Retinal pigment epithelial cell (primary cell): ENCODE results near the gene SLC15A1.

Experiments
- DNase-seq: peaks from one replicate; pipeline ENCODE4 v3.0.0-alpha.2; 2010; ENCODE audit warnings: low read depth
- H3K4me3 ChIP-seq: 2 replicates; pipeline ENCODE4 v1.5.1; 2011; ENCODE audit warnings: mild to moderate bottlenecking, low read length, control low read depth, moderate library complexity
- TF ChIP-seq, protein P1 (sequence below): conservative IDR thresholded peaks from 2 replicates; pipeline ENCODE4 v1.5.1; 2011; ENCODE audit warnings: low read depth, low read length, control low read depth, inconsistent platforms

SLC15A1 gene

DNA sequence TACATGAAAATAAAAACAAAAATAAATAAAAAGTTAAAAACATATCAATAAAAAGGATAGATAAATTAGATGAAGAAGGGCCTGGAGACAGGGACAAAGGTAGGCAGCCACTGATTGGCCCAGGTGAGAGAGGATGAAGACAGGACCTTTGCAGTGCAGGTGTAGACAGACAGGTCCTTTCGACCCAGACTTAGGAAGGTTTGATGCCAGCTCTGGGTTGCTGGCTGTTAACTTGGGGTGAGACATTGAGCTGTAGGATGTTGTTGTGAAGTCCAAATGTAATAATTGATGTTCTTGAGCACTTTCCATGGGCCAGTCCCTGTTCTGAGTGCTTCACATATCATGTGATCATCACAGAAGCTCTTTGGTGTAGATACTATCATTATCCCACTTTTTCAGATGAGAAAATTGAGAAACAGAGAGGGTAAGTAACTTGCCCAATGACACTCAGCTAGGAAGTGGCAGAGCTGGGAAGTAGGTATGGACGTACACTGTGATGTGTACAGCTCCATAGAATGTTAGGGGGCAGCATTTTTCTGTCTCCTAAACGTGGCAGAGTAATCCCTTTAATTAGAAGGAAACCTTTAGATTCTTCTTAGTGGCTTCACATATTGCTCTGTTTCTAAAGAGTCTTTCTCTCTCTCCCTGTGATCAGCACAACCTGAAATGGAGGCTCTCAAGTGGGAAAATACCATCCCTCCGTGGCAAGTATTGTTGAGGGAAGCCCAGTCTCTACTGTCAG is 99.6 kb downstream of the SLC15A1 start:
- H3K4me3 ChIP-seq = no peak overlapping the region
- TF ChIP-seq, protein P1, sequence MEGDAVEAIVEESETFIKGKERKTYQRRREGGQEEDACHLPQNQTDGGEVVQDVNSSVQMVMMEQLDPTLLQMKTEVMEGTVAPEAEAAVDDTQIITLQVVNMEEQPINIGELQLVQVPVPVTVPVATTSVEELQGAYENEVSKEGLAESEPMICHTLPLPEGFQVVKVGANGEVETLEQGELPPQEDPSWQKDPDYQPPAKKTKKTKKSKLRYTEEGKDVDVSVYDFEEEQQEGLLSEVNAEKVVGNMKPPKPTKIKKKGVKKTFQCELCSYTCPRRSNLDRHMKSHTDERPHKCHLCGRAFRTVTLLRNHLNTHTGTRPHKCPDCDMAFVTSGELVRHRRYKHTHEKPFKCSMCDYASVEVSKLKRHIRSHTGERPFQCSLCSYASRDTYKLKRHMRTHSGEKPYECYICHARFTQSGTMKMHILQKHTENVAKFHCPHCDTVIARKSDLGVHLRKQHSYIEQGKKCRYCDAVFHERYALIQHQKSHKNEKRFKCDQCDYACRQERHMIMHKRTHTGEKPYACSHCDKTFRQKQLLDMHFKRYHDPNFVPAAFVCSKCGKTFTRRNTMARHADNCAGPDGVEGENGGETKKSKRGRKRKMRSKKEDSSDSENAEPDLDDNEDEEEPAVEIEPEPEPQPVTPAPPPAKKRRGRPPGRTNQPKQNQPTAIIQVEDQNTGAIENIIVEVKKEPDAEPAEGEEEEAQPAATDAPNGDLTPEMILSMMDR = no peak
- DNase-seq = no peak

DNA sequence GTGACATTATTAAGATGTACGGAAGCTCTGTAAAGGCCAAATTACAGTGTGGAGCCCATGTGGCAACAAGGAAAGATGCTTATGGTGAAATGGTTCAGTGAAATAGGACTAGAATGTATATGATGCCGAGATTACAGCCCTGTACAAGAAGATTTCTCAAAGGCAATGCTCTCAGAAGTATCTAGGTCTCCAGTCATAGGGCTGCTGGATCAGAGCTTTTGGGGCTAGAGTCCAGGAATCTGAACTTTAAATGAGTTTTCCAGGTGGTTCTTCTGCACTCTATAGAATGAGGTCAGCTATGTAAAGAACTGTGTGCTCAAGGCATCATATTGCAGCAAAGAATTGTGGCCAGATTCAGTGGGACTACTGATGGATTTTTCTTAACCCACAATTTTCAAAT is 100.2 kb downstream of the SLC15A1 start:
- no peak overlapping the region for H3K4me3 ChIP-seq
- DNase-seq = no peak
- TF ChIP-seq, protein P1 = no peak

DNA sequence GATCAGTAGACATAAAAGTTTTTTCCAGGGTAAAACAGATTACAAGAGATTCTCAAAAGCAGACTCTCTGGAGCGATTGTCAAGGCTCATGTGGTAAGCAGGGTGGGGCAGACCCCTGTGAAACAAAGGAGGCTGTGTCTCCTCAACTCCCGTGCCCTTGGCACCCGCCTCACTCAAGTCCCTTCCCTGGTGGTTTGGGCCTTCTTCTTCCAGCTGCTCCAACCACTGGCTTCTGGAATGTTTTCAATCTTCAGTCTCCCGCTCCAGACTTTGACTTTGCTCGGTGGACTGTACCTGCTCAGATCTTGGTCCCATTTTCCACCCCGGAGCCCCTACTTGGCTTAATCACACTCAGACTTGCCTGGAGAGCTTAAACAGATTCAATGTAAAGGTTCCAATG is 100.7 kb downstream of the SLC15A1 start:
- TF ChIP-seq, protein P1 = no peak
- DNase-seq = no peak
- H3K4me3 ChIP-seq = no peak overlapping the region

DNA sequence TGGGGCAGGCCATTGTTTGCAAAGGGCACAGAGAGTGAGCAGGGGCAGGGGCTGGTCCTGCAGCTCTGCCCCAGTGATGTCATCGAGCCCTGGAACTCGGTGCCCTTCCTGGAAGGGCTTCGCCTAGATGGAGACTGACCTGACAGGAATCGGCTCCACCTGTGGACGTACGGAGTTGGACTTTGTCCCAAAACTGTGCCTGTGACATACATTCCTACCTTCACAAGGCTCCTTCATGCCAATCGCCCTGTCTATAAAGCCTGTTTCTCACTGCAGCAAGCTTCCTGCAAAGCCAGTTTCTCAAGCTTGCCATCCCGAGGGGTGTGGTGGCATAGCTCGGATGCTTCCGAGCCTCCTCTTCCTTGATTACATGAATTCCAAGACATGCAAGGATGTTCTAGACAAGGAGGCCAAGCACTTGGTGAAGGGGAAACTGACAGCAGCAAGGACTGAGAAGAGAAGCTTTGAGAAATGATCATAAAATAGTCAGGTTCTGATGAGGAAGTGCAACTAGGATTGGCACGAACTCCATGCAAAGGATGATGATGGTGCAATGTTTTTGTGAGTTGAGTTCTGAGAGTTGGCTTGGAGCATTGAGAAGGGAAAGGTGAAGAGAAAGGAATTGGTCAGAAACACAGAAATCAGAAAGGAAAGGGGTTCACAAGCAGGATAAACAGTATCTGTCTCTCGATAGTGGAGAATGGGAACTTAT is 101.9 kb downstream of the SLC15A1 start:
- no peak for DNase-seq
- TF ChIP-seq, protein P1 = no peak
- no peak overlapping the region for H3K4me3 ChIP-seq

DNA sequence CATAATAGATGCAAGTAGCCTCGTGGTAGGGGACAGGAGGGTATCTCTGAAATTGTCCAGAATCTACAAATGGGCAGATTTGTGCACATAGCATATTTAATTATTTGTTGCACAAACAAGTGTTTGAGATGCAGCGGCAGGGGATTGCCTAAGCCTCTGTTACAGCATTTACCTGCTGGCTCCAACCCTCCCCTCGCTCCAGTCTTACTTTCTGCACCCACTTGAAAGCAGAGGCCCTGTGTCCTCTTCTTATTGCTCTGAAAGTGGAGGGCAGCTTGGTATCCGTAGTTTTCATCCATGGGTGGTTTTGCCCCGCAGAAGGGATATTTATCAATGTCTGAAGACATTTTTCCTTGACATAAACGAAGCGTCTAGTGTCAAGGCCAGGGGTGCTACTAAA is 102.6 kb downstream of the SLC15A1 start:
- no peak overlapping the region for H3K4me3 ChIP-seq
- TF ChIP-seq, protein P1 = no peak
- no peak for DNase-seq

DNA sequence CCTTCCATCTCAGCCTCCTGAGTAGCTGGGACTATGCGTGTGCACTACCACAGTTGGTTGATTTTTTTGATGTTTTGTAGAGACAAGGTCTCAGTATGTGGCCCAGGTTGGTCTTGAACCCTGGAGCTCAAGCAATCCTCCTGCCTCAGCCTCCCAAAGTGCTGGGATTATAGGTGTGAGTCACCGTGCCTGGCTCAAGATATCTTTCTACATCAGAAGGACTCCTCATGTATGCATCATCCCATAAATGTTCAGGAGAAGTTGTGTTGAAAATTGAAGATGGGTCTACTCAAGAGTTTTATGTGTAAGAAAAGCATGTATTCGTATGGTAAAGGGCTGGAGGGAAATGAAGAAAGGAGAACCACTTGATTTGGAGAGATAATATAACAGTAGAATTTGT is 103.8 kb downstream of the SLC15A1 start:
- TF ChIP-seq, protein P1 = no peak
- no peak for DNase-seq
- no peak overlapping the region for H3K4me3 ChIP-seq

DNA sequence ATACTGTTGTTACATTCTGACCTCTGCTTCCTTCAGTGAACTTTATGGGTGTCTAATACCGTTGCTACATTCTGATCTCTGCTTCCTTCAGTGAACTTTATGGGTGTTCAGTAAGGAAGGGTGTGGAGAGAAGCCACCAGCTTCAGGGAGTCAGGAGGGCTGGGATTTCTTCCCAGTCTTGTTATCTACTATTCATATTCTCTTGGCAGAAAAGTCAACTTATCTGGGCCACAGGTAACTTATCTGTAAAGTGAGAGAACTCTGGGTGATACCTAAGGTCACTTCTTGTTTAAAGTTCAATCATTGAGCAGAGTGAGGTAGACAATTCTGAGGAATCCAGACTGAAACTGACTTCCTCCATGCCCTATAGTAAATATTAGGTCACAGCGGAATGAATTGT is 104.3 kb downstream of the SLC15A1 start:
- TF ChIP-seq, protein P1 = no peak
- no peak overlapping the region for H3K4me3 ChIP-seq
- no peak for DNase-seq
